Liver (tissue), 9 donors: ENCODE data around the gene MICU2. TPM values are rescaled to one million over a fixed set of nuclear protein-coding genes. Genes with fewer than 3 reads are reported as not detected.

ENCODE experiments used
- DNase-seq: peaks from one replicate; pipeline ENCODE4 v3.0.0-alpha.2; 2017; ENCODE audit warnings: low spot score
- H3K27ac ChIP-seq, 2 donors: one replicate each; pipeline ENCODE4 v1.7.0; 2013; ENCODE audit warnings: inconsistent platforms in 2 of 2, low read length in 2 of 2, control low read depth in 1 of 2, low read depth in 1 of 2, mild to moderate bottlenecking in 1 of 2
- H3K27me3 ChIP-seq, 4 donors: one replicate each; pipeline versions ENCODE4 v1.6.1 to v1.7.0; 2013; ENCODE audit warnings: low read length in 3 of 4, inconsistent platforms in 1 of 4, mild to moderate bottlenecking in 1 of 4, moderate library complexity in 1 of 4; ENCODE audit not compliant: control insufficient read depth in 4 of 4, insufficient read depth in 4 of 4
- H3K36me3 ChIP-seq, 4 donors: one replicate each; pipeline versions ENCODE4 v1.6.1 to v1.7.0; 2013; ENCODE audit warnings: low read length in 3 of 4, mild to moderate bottlenecking in 3 of 4, low read depth in 1 of 4, moderate library complexity in 1 of 4; ENCODE audit not compliant: control insufficient read depth in 4 of 4, insufficient read depth in 3 of 4
- H3K4me1 ChIP-seq, 4 donors: one replicate each; pipeline versions ENCODE4 v1.6.1 to v1.7.0; 2013; ENCODE audit warnings: low read length in 3 of 4, mild to moderate bottlenecking in 3 of 4, moderate library complexity in 1 of 4; ENCODE audit not compliant: control insufficient read depth in 4 of 4, insufficient read depth in 4 of 4
- H3K4me3 ChIP-seq, 3 donors: one replicate each; pipeline versions ENCODE4 v1.6.1 to v1.7.0; 2013; ENCODE audit warnings: low read length in 3 of 3, control low read depth in 1 of 3, low read depth in 1 of 3, mild to moderate bottlenecking in 1 of 3
- H3K9ac ChIP-seq, 2 donors: one replicate each; pipeline ENCODE4 v1.7.0; 2013; ENCODE audit warnings: low read length in 2 of 2, mild to moderate bottlenecking in 2 of 2, moderate library complexity in 2 of 2, control low read depth in 1 of 2, low read depth in 1 of 2
- H3K9me3 ChIP-seq, 4 donors: one replicate each; pipeline versions ENCODE4 v1.6.1 to v1.7.0; 2013; ENCODE audit warnings: low read length in 3 of 4; ENCODE audit not compliant: control insufficient read depth in 4 of 4
- CTCF ChIP-seq: fragments of 150-350 bp; IDR thresholded peaks from 2 replicates; pipeline ENCODE4 v1.5.1; 2017; ENCODE audit warnings: improper control_type of control experiment, low read depth, low read length; ENCODE audit not compliant: missing input control
- EGR1 ChIP-seq, 2 donors: IDR thresholded peaks; 2 replicates each; pipeline ENCODE4 v1.6.1; 2016 to 2018; ENCODE audit warnings: antibody characterized with exemption in 2 of 2, low read depth in 2 of 2
- FOXA1 ChIP-seq: IDR thresholded peaks from 2 replicates; pipeline ENCODE4 v1.6.1; 2016; ENCODE audit warnings: antibody characterized with exemption
- FOXA2 ChIP-seq: IDR thresholded peaks from 2 replicates; pipeline ENCODE4 v1.6.1; 2016; ENCODE audit warnings: antibody characterized with exemption
- GABPA ChIP-seq, 2 donors: IDR thresholded peaks in 1 of 2; conservative IDR thresholded peaks in 1 of 2; 2 replicates each; pipeline ENCODE4 v1.6.1; 2016; ENCODE audit warnings: antibody characterized with exemption in 2 of 2, mild to moderate bottlenecking in 1 of 2, moderate library complexity in 1 of 2
- HNF4A ChIP-seq, 2 donors: conservative IDR thresholded peaks; 2 replicates each; pipeline ENCODE4 v1.6.1; 2016; ENCODE audit warnings: antibody characterized with exemption in 2 of 2, mild to moderate bottlenecking in 2 of 2
- HNF4G ChIP-seq: IDR thresholded peaks from 2 replicates; pipeline ENCODE4 v1.6.1; 2016; ENCODE audit warnings: antibody characterized with exemption
- JUND ChIP-seq, 2 donors: IDR thresholded peaks; 2 replicates each; pipeline ENCODE4 v1.6.1; 2016; ENCODE audit warnings: antibody characterized with exemption in 2 of 2
- MAX ChIP-seq: IDR thresholded peaks from 2 replicates; pipeline ENCODE4 v1.6.1; 2016; ENCODE audit warnings: antibody characterized with exemption
- NR2F2 ChIP-seq: IDR thresholded peaks from 2 replicates; pipeline ENCODE4 v1.6.1; 2016; ENCODE audit warnings: antibody characterized with exemption
- RAD21 ChIP-seq, 2 donors: IDR thresholded peaks; 2 replicates each; pipeline ENCODE4 v1.6.1; 2016; ENCODE audit warnings: antibody characterized with exemption in 2 of 2, mild to moderate bottlenecking in 2 of 2
- SP1 ChIP-seq: IDR thresholded peaks from 2 replicates; pipeline ENCODE4 v1.6.1; 2018; ENCODE audit warnings: antibody characterized with exemption, mild to moderate bottlenecking
- TAF1 ChIP-seq: conservative IDR thresholded peaks from 2 replicates; pipeline ENCODE4 v1.6.1; 2016; ENCODE audit warnings: antibody characterized with exemption, mild to moderate bottlenecking
- ZBTB33 ChIP-seq: IDR thresholded peaks from 2 replicates; pipeline ENCODE4 v1.6.1; 2016; ENCODE audit warnings: antibody characterized with exemption
- WGBS: extraction: QIAGEN DNeasy Blood & Tissue Kit; methylation state at CpG from one replicate; pipeline ENCODE4 v1.1.7; 2013; 5-methylcytosine and 5-hydroxymethylcytosine counted together
- polyA plus RNA-seq, 2 donors: library from polyadenylated mRNA; stranded (reverse) in 1 of 2; unstranded in 1 of 2; fragments of 200-250 nt in 1 of 2; fragments of >200 nt in 1 of 2; fragmentation: Nextera tagmentation in 1 of 2; extraction: Ambion mirVana in 1 of 2; gene quantifications; one replicate each; pipeline versions ENCODE4 v1.2.1 to v1.2.3, GENCODE V29; 2013 to 2015
- total RNA-seq, 2 donors: library from RNA; depleted of rRNA; stranded (reverse); fragments of >200 nt; gene quantifications; one replicate each; pipeline ENCODE4 v1.2.3, GENCODE V29; 2014
- TF ChIP-seq, protein P1 (sequence below): IDR thresholded peaks from 2 replicates; pipeline ENCODE4 v1.6.1; 2016; ENCODE audit warnings: antibody characterized with exemption, mild to moderate bottlenecking
- donor health status: healthy.
- donor health status: healthy.
- donor health status: healthy.
- donor health status: healthy.
- donor health status: healthy.

MICU2 gene
- total and polyA plus RNA-seq, 4 donors: 19.4 to 42.9 (median 24.8) TPM

DNA sequence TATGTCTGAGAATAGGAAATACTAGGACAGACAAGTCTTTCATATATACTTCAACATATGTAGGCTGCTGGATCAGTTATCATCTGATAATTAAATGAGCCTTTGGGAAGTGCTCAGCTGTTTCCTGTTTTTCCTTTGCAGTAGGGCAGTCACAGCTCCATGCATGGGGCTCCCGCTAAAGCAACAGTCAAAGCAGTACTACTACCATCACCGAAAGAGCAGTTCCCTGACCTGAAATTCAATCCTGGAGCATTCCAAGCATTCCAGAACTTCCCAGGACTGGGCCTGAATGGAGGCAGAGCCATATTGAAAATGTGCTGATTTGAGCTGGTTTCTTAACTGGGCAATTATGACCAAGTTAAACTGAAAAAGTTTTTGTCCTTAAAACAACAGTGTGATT lies 20.5 kb downstream of the MICU2 start:
- Histone ChIP-seq H3K9ac (no peak overlapping the region), H3K27ac (no peak overlapping the region), H3K4me1 (peaks cover 0 to 1% (median 0%) of the 10 kb centered on the region in 4 donors), H3K27me3 (no peaks in the 10 kb centered on the region), H3K4me3 (no peak overlapping the region), H3K9me3 (no peaks in the 10 kb centered on the region), H3K36me3 (no peaks in the 10 kb centered on the region)
- TF ChIP-seq HNF4A (conservative IDR thresholded peaks at IDR 0.05) (no peak), FOXA2 (no peak), TAF1 (no peak), GABPA (IDR thresholded peaks at IDR 0.05 in 1 of 2, conservative IDR thresholded peaks at IDR 0.05 in 1 of 2) (no peak), ZBTB33 (no peak), JUND (IDR thresholded peaks at IDR 0.05) (no peak), RAD21 (IDR thresholded peaks at IDR 0.05) (no peak), EGR1 (IDR thresholded peaks at IDR 0.05; ENCODE audit: low read depth in 2 of 2) (no peak), MAX (no peak)
- TF ChIP-seq, protein P1, sequence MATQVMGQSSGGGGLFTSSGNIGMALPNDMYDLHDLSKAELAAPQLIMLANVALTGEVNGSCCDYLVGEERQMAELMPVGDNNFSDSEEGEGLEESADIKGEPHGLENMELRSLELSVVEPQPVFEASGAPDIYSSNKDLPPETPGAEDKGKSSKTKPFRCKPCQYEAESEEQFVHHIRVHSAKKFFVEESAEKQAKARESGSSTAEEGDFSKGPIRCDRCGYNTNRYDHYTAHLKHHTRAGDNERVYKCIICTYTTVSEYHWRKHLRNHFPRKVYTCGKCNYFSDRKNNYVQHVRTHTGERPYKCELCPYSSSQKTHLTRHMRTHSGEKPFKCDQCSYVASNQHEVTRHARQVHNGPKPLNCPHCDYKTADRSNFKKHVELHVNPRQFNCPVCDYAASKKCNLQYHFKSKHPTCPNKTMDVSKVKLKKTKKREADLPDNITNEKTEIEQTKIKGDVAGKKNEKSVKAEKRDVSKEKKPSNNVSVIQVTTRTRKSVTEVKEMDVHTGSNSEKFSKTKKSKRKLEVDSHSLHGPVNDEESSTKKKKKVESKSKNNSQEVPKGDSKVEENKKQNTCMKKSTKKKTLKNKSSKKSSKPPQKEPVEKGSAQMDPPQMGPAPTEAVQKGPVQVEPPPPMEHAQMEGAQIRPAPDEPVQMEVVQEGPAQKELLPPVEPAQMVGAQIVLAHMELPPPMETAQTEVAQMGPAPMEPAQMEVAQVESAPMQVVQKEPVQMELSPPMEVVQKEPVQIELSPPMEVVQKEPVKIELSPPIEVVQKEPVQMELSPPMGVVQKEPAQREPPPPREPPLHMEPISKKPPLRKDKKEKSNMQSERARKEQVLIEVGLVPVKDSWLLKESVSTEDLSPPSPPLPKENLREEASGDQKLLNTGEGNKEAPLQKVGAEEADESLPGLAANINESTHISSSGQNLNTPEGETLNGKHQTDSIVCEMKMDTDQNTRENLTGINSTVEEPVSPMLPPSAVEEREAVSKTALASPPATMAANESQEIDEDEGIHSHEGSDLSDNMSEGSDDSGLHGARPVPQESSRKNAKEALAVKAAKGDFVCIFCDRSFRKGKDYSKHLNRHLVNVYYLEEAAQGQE: no peak
- WGBS: 84% methylated on average over 2 of the region's 2 CpGs
- no peak for DNase-seq

- no peak for TF ChIP-seq JUND (IDR thresholded peaks at IDR 0.05)
- TF ChIP-seq HNF4A (conservative IDR thresholded peaks at IDR 0.05): no peak
- no peak for TF ChIP-seq TAF1
- TF ChIP-seq, protein P1: no peak
- TF ChIP-seq HNF4G: no peak
- TF ChIP-seq FOXA2: no peak
- no peak for TF ChIP-seq CTCF
- TF ChIP-seq ZBTB33: no peak
- no peak for TF ChIP-seq SP1
- TF ChIP-seq NR2F2: no peak
- no peak for TF ChIP-seq GABPA (IDR thresholded peaks at IDR 0.05 in 1 of 2, conservative IDR thresholded peaks at IDR 0.05 in 1 of 2)
- TF ChIP-seq EGR1 (IDR thresholded peaks at IDR 0.05; ENCODE audit: low read depth in 2 of 2): no peak
- no peak for TF ChIP-seq FOXA1
- Histone ChIP-seq H3K36me3 (no peaks in the 10 kb centered on the region), H3K9ac (no peak overlapping the region), H3K4me3 (no peak overlapping the region), H3K9me3 (no peaks in the 10 kb centered on the region), H3K27me3 (no peaks in the 10 kb centered on the region), H3K4me1 (peaks cover 0 to 1% (median 0%) of the 10 kb centered on the region in 4 donors), H3K27ac (no peak overlapping the region)
- no peak for DNase-seq
Measured at GRCh38 chr13:21580736-21581135, 23.2 kb downstream of the MICU2 start.
